ENCODE data around the gene FHL3. TPM values are rescaled to one million over a fixed set of nuclear protein-coding genes. Genes with fewer than 3 reads are reported as not detected.
A peak's percentile ranks its signal among the peaks of the same experiment; 100 is the strongest.

FHL3 gene
- total RNA-seq, 4 donors from 2014 or later: 6.2 to 18.7 (median 12.4) TPM

- Histone ChIP-seq H3K36me3 (peaks cover 0 to 88% (median 62%) of the 10 kb centered on the region in 3 donors), H3K27me3 (no peaks in the 10 kb centered on the region), H3K27ac (peak overlapping the region in 2 of 4 donors; percentile 91 to 97), H3K4me3 (no peak overlapping the region), H3K4me1 (peaks cover 17 to 59% (median 32%) of the 10 kb centered on the region in 3 donors), H3K9me3 (no peaks in the 10 kb centered on the region)
- DNase-seq: no peak
- intact Hi-C loops (cut with DNase I): no loop called here
- TF ChIP-seq POLR2A (IDR thresholded peaks at IDR 0.05) (no peak), CTCF (IDR thresholded peaks at IDR 0.05) (peak in 5 of 6 experiments; percentile 33 to 59 (median 46))
- 44 to 52% methylated on average over 6 of the region's 6 CpGs for WGBS, 2 donors
These were observed 13.6 kb upstream of the FHL3 start for GRCh38 chr1:38018864-38019343.

GRCh38 chr1:38015978-38016725 is 10.8 kb upstream of the FHL3 start:
- TF ChIP-seq CTCF (IDR thresholded peaks at IDR 0.05) (no peak), POLR2A (IDR thresholded peaks at IDR 0.05) (no peak)
- intact Hi-C loops (cut with DNase I): no loop called here
- 53 to 64% methylated on average over 6 of the region's 6 CpGs for WGBS, 2 donors

GRCh38 chr1:38014724-38015424 is 9.6 kb upstream of the FHL3 start:
- no peak for TF ChIP-seq CTCF (IDR thresholded peaks at IDR 0.05)
- no peak for TF ChIP-seq POLR2A (IDR thresholded peaks at IDR 0.05)
- WGBS, 2 donors: 65 to 80% methylated on average over 9 to 11 of the region's 11 CpGs
- peak overlapping the region; percentile 34 to 97 (median 84) for H3K27ac ChIP-seq
- H3K4me3 ChIP-seq: no peak overlapping the region
- intact Hi-C loops (cut with DNase I): no loop called here
- no peak for DNase-seq
- H3K27me3 ChIP-seq: no peaks in the 10 kb centered on the region
- H3K9me3 ChIP-seq: no peaks in the 10 kb centered on the region
- H3K4me1 ChIP-seq: peaks cover 23 to 69% (median 47%) of the 10 kb centered on the region in 3 donors
- peaks cover 0 to 48% (median 28%) of the 10 kb centered on the region in 3 donors for H3K36me3 ChIP-seq

More at GRCh38 chr1:38015978-38016725, 10.8 kb upstream of the FHL3 start:
- DNase-seq: no peak
- Histone ChIP-seq H3K27me3 (no peaks in the 10 kb centered on the region), H3K36me3 (peaks cover 0 to 60% (median 35%) of the 10 kb centered on the region in 3 donors), H3K4me1 (peaks cover 23 to 77% (median 47%) of the 10 kb centered on the region in 3 donors), H3K4me3 (no peak overlapping the region), H3K9me3 (no peaks in the 10 kb centered on the region), H3K27ac (peak overlapping the region; percentile 56 to 97 (median 84))

GRCh38 chr1:38014171-38014570 is 8.9 kb upstream of the FHL3 start:
- Histone ChIP-seq H3K36me3 (peaks cover 0 to 41% (median 21%) of the 10 kb centered on the region in 3 donors), H3K4me1 (peaks cover 23 to 68% (median 47%) of the 10 kb centered on the region in 3 donors), H3K9me3 (no peaks in the 10 kb centered on the region), H3K4me3 (peak overlapping the region in 3 of 4 donors; percentile 61 to 96 (median 81)), H3K27me3 (no peaks in the 10 kb centered on the region), H3K27ac (peak overlapping the region; percentile 63 to 97 (median 88))
- peak in 1 of 6 experiments; percentile 9 for TF ChIP-seq CTCF (IDR thresholded peaks at IDR 0.05)
- TF ChIP-seq POLR2A (IDR thresholded peaks at IDR 0.05): no peak
- WGBS, 2 donors: 35 to 55% methylated on average over 4 of the region's 4 CpGs
- DNase-seq: no peak
- intact Hi-C loops (cut with DNase I): no loop called here

Data from esophagus squamous epithelium (tissue), 5 donors.